GM19455 (cell line): ENCODE measurements around the gene KIF17.

Experiments
- ATAC-seq: cut with Tn5 transposase; IDR thresholded peaks from one replicate; pipeline ENCODE4 v1.9.1; 2021; ENCODE audit not compliant: unreplicated experiment

KIF17 gene

GRCh38 chr1:20717452-20718342 is at the start of gene KIF17:
Gene KIF17 (minus strand): TSS chr1:20718007. CDS start chr1:20717706, 301 bp downstream.
- ATAC-seq = no peak

GRCh38 chr1:20767271-20767670 is 49.5 kb upstream of the KIF17 start:
- no peak for ATAC-seq

- no peak for ATAC-seq
Observed at GRCh38 chr1:20763417-20763816, 45.6 kb upstream of the KIF17 start.

GRCh38 chr1:20760322-20760721 is 42.5 kb upstream of the KIF17 start:
- no peak for ATAC-seq

GRCh38 chr1:20753589-20753988 is 35.8 kb upstream of the KIF17 start:
- ATAC-seq = no peak

GRCh38 chr1:20751462-20751990 is 33.7 kb upstream of the KIF17 start:
- no peak for ATAC-seq

GRCh38 chr1:20742671-20743070 is 24.9 kb upstream of the KIF17 start:
- no peak for ATAC-seq

GRCh38 chr1:20740781-20741180 is 23.0 kb upstream of the KIF17 start:
- ATAC-seq = no peak

- no peak for ATAC-seq
Observed at GRCh38 chr1:20739225-20739624, 21.4 kb upstream of the KIF17 start.

GRCh38 chr1:20735581-20736111 is 17.8 kb upstream of the KIF17 start:
- no peak for ATAC-seq

GRCh38 chr1:20733360-20733975 is 15.7 kb upstream of the KIF17 start:
- ATAC-seq = no peak

GRCh38 chr1:20732588-20733359 is 15.0 kb upstream of the KIF17 start, which contains the start of gene SH2D5:
Gene SH2D5 (minus strand): TSS chr1:20732703. CDS start chr1:20728044, 4,659 bp downstream.
- ATAC-seq = no peak

- no peak for ATAC-seq
Observed at GRCh38 chr1:20732071-20732587, 14.3 kb upstream of the KIF17 start.

GRCh38 chr1:20731057-20731991 is 13.5 kb upstream of the KIF17 start:
- ATAC-seq = no peak

GRCh38 chr1:20730690-20731056 is 12.9 kb upstream of the KIF17 start:
- no peak for ATAC-seq

GRCh38 chr1:20729990-20730689 is 12.3 kb upstream of the KIF17 start:
- no peak for ATAC-seq

GRCh38 chr1:20729155-20729931 is 11.5 kb upstream of the KIF17 start:
- ATAC-seq = no peak
